ENCODE results near the gene VDAC1. TPM values are rescaled to one million over a fixed set of nuclear protein-coding genes. Genes with fewer than 3 reads are reported as not detected.
A peak's percentile ranks its signal among the peaks of the same experiment; 100 is the strongest.

VDAC1 gene
- total RNA-seq, 1 experiment from 2014 or later = 395 TPM

DNA sequence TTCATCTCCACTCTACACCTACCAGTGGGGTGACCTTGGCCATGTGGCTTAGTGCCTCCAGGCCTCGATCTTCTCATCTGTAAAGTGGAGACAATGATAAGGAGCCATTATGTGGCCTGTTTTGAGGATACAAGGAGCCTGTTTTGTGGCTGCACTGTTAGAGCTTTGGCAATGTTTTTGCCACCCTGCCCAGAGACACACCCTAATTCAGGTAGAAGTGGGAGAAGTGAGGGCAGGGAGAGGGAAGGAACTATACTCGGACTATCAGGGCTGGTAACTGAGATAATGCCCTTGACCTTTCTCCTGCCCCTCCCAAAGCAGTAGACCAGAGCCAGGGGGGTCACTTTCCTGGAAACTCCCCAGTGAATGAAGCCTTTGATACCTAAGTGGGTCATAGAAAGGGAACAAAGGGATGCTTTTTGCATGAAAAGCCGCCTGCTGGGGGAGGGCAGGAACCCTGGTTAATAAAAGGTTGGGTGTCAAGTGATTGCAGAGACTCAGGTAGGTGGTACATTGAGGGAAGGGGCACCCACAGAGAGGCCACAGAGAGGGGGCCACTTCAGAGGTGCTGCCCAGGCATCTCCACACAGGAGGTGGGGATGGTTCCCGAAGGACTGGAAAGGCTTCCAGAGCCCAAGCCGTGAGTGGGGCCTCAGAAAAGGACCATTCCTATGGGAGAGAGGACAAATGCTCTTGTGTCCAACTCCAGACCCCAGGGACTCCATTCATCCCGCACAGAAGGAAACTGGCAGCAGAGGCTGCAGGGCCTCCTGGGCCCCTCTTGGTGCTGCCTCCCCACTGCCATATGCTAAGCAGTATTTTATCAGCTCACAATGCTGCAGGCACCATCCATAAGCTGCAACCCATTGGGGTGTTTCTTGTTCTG lies 42.3 kb upstream of the VDAC1 start:
- ATAC-seq = no peak; the same call in 1 of the 2 replicates
- Histone ChIP-seq H3K36me3 (ENCODE audit: control insufficient read depth, insufficient read depth, low read length) (no peaks in the 10 kb centered on the region), H3K27ac (ENCODE audit: low read length) (0 out of 2 replicates have a peak overlapping the region, but pooled peaks have one; percentile 31), H3K4me1 (ENCODE audit: control insufficient read depth, insufficient read depth, low read length) (no peaks in the 10 kb centered on the region), H3K9me3 (ENCODE audit: control insufficient read depth, insufficient read depth, low read depth, low read length) (no peaks in the 10 kb centered on the region), H3K27me3 (ENCODE audit: control insufficient read depth, insufficient read depth, low read length) (no peaks in the 10 kb centered on the region), H3K4me3 (ENCODE audit: low read depth in 2 of 2, low read length in 2 of 2) (no peak overlapping the region)
- POLR2A ChIA-PET = no interaction called here
- intact Hi-C loops (cut with micrococcal nuclease; ENCODE audit: unreplicated experiment) = no loop called here
- no TSS peak for BruUV-seq (replicated peaks)
- no peak for DNase-seq (ENCODE audit: low read depth, low spot score)
- CTCF ChIA-PET = interaction anchor here (1.2 kb wide), 1 partner anchor 9 kb away, joined by 3 read pairs; no protein-coding TSS in a partner anchor
- in situ Hi-C loops (cut with HindIII; ENCODE audit: low pct_unique_long_range_greater_than_20kb, low sequenced_read_pairs) = no loop called here
- TF ChIP-seq POLR2AphosphoS5 (IDR thresholded peaks at IDR 0.05; ENCODE audit: low read depth, low read length) (no peak), TCF7L2 (IDR thresholded peaks at IDR 0.05; ENCODE audit: low read depth, low read length) (no peak), SIN3A (IDR thresholded peaks at IDR 0.05; ENCODE audit: borderline replicate concordance, insufficient read depth, low read depth, low read length) (no peak)
- TF ChIP-seq, protein P1, sequence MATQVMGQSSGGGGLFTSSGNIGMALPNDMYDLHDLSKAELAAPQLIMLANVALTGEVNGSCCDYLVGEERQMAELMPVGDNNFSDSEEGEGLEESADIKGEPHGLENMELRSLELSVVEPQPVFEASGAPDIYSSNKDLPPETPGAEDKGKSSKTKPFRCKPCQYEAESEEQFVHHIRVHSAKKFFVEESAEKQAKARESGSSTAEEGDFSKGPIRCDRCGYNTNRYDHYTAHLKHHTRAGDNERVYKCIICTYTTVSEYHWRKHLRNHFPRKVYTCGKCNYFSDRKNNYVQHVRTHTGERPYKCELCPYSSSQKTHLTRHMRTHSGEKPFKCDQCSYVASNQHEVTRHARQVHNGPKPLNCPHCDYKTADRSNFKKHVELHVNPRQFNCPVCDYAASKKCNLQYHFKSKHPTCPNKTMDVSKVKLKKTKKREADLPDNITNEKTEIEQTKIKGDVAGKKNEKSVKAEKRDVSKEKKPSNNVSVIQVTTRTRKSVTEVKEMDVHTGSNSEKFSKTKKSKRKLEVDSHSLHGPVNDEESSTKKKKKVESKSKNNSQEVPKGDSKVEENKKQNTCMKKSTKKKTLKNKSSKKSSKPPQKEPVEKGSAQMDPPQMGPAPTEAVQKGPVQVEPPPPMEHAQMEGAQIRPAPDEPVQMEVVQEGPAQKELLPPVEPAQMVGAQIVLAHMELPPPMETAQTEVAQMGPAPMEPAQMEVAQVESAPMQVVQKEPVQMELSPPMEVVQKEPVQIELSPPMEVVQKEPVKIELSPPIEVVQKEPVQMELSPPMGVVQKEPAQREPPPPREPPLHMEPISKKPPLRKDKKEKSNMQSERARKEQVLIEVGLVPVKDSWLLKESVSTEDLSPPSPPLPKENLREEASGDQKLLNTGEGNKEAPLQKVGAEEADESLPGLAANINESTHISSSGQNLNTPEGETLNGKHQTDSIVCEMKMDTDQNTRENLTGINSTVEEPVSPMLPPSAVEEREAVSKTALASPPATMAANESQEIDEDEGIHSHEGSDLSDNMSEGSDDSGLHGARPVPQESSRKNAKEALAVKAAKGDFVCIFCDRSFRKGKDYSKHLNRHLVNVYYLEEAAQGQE (IDR thresholded peaks at IDR 0.05; ENCODE audit: insufficient read depth in 1 of 2, low read depth in 2 of 2, low read length in 1 of 2) = no peak
- TF ChIP-seq, protein P2, sequence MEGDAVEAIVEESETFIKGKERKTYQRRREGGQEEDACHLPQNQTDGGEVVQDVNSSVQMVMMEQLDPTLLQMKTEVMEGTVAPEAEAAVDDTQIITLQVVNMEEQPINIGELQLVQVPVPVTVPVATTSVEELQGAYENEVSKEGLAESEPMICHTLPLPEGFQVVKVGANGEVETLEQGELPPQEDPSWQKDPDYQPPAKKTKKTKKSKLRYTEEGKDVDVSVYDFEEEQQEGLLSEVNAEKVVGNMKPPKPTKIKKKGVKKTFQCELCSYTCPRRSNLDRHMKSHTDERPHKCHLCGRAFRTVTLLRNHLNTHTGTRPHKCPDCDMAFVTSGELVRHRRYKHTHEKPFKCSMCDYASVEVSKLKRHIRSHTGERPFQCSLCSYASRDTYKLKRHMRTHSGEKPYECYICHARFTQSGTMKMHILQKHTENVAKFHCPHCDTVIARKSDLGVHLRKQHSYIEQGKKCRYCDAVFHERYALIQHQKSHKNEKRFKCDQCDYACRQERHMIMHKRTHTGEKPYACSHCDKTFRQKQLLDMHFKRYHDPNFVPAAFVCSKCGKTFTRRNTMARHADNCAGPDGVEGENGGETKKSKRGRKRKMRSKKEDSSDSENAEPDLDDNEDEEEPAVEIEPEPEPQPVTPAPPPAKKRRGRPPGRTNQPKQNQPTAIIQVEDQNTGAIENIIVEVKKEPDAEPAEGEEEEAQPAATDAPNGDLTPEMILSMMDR (IDR thresholded peaks at IDR 0.05) = no peak

DNA sequence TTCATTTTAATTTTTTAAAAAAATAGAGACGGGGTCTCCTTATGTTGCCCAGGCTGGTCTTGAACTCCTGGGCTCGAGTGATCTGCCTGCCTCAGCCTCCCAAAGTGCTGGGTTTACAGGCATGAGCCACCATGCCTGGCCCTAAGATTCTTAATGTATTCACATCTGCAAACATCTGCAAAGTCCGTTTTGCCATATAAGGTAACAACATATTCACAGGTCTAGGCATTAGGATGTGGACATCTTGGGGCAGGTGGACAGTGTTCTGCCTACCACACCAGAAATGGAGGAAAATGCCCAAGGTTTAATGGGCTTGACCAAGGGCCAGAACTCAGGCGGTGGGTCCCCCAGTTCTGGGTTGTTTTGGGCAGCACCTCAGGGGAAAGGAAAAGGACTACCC lies 41.6 kb upstream of the VDAC1 start:
- 0 out of 2 replicates have a peak overlapping the region, but pooled peaks have one; percentile 31 for H3K27ac ChIP-seq (ENCODE audit: low read length)
- H3K36me3 ChIP-seq (ENCODE audit: control insufficient read depth, insufficient read depth, low read length) = no peaks in the 10 kb centered on the region
- intact Hi-C loops (cut with micrococcal nuclease; ENCODE audit: unreplicated experiment) (no loop called here), in situ Hi-C loops (cut with HindIII; ENCODE audit: low pct_unique_long_range_greater_than_20kb, low sequenced_read_pairs) (no loop called here)
- H3K4me1 ChIP-seq (ENCODE audit: control insufficient read depth, insufficient read depth, low read length) = no peaks in the 10 kb centered on the region
- ATAC-seq (no peak), DNase-seq (ENCODE audit: low read depth, low spot score) (no peak)
- CTCF ChIA-PET = no interaction called here
- H3K27me3 ChIP-seq (ENCODE audit: control insufficient read depth, insufficient read depth, low read length) = no peaks in the 10 kb centered on the region
- POLR2A ChIA-PET = no interaction called here
- no peak for TF ChIP-seq POLR2AphosphoS5 (IDR thresholded peaks at IDR 0.05; ENCODE audit: low read depth, low read length)
- TF ChIP-seq, protein P1 (IDR thresholded peaks at IDR 0.05; ENCODE audit: insufficient read depth in 1 of 2, low read depth in 2 of 2, low read length in 1 of 2) = no peak
- TF ChIP-seq, protein P2 (IDR thresholded peaks at IDR 0.05) = no peak
- TF ChIP-seq TCF7L2 (IDR thresholded peaks at IDR 0.05; ENCODE audit: low read depth, low read length) = no peak
- TF ChIP-seq SIN3A (IDR thresholded peaks at IDR 0.05; ENCODE audit: borderline replicate concordance, insufficient read depth, low read depth, low read length) = no peak
- BruUV-seq (replicated peaks) = no TSS peak
- no peaks in the 10 kb centered on the region for H3K9me3 ChIP-seq (ENCODE audit: control insufficient read depth, insufficient read depth, low read depth, low read length)
- no peak overlapping the region for H3K4me3 ChIP-seq (ENCODE audit: low read depth in 2 of 2, low read length in 2 of 2)
